ENCODE data around the gene SCAND1.

- TF ChIP-seq CTCF (IDR thresholded peaks at IDR 0.05) (peak; percentile 100), POLR2AphosphoS5 (IDR thresholded peaks at IDR 0.05; ENCODE audit: low read depth, low read length) (peak; percentile 84), TCF7L2 (IDR thresholded peaks at IDR 0.05; ENCODE audit: low read depth, low read length) (0 out of 2 replicates have a peak, but pooled peaks have one; percentile 16), REST (IDR thresholded peaks at IDR 0.05; ENCODE audit: insufficient read depth in 1 of 2, low read depth in 2 of 2, low read length in 1 of 2) (no peak), SIN3A (IDR thresholded peaks at IDR 0.05; ENCODE audit: borderline replicate concordance, insufficient read depth, low read depth, low read length) (no peak; the same call in 1 of the 2 replicates)
Observed at GRCh38 chr20:35954200-35954906, at the start of gene SCAND1.
